GM12872 (cell line): ENCODE data around the gene TRABD2B.

Experiments used
- CTCF ChIP-seq: IDR thresholded peaks from 3 replicates; pipeline ENCODE4 v1.5.1; 2011; ENCODE audit warnings: low read depth, mild to moderate bottlenecking, low read length, moderate library complexity; ENCODE audit not compliant: insufficient read depth

The TRABD2B gene

GRCh38 chr1:47713333-47713953 lies 283.7 kb downstream of the TRABD2B start:
- TF ChIP-seq CTCF = no peak

GRCh38 chr1:47712596-47713299 lies 284.4 kb downstream of the TRABD2B start:
- TF ChIP-seq CTCF = no peak

GRCh38 chr1:47711848-47712492 lies 285.2 kb downstream of the TRABD2B start:
- no peak for TF ChIP-seq CTCF

- no peak for TF ChIP-seq CTCF
Observed at GRCh38 chr1:47711184-47711847, 285.9 kb downstream of the TRABD2B start.
